K562 (cell line): ENCODE data around the gene HLTF.

Experiments
- ELK1 ChIP-seq: sonication (generic); formaldehyde crosslinking; IDR thresholded peaks from 2 replicates; pipeline ENCODE4 v1.8.1; 2022; ENCODE audit warnings: missing genetic modification reagents
- PBX2 ChIP-seq, 2 experiments: IDR thresholded peaks in 1 of 2; conservative IDR thresholded peaks in 1 of 2; 2 replicates each; pipeline ENCODE4 v1.6.1; 2016; ENCODE audit warnings: low read depth in 2 of 2, mild to moderate bottlenecking in 1 of 2, missing compliant biosample characterization in 1 of 2, missing genetic modification characterization in 1 of 2, moderate library complexity in 1 of 2
- POLR2A ChIP-seq: fragments of 450-650 bp; conservative IDR thresholded peaks from 2 replicates; pipeline ENCODE4 v1.6.1; 2016
- RAD21 ChIP-seq, 2 experiments: fragments of 250-450 bp in 1 of 2; fragments of 450-650 bp in 1 of 2; sonication (Bioruptor Pico) in 1 of 2; formaldehyde crosslinking in 1 of 2; IDR thresholded peaks in 1 of 2; conservative IDR thresholded peaks in 1 of 2; 2 replicates each; pipeline versions ENCODE4 v1.4.0 to v1.8.0; 2020 to 2022; ENCODE audit warnings: mild to moderate bottlenecking in 2 of 2, moderate library complexity in 1 of 2
- ZFP1 ChIP-seq: fragments of 450-650 bp; formaldehyde crosslinking; IDR thresholded peaks from 2 replicates; pipeline ENCODE4 v1.4.0; 2020; ENCODE audit warnings: mild to moderate bottlenecking, mixed read lengths
- ZNF134 ChIP-seq: fragments of 250-450 bp; sonication (Bioruptor Pico); conservative IDR thresholded peaks from 2 replicates; pipeline ENCODE4 v1.4.0; 2020
- ZNF280A ChIP-seq: fragments of 450-650 bp; IDR thresholded peaks from 2 replicates; pipeline ENCODE4 v1.6.1; 2018; ENCODE audit warnings: mild to moderate bottlenecking, low read depth; ENCODE audit not compliant: partially characterized antibody

- TF ChIP-seq PBX2 (CRISPR knock-in tag; IDR thresholded peaks at IDR 0.05; ENCODE audit: low read depth) (no peak), PBX2 (tag; conservative IDR thresholded peaks at IDR 0.05; ENCODE audit: low read depth) (no peak), RAD21 (CRISPR knock-in tag; conservative IDR thresholded peaks at IDR 0.05 in 1 of 2, IDR thresholded peaks at IDR 0.05 in 1 of 2) (no peak), ELK1 (CRISPR knock-in tag) (no peak), ZFP1 (CRISPR knock-in tag) (no peak), POLR2A (no peak), ZNF134 (CRISPR knock-in tag) (no peak), ZNF280A (no peak)
Measured at GRCh38 chr3:149095487-149095886, 9.2 kb upstream of the HLTF start.
